ENCODE data around the gene SEPSECS.
"Not testable (repeated sequence)": the region's sequence is repeated elsewhere in the genome, so short reads cannot be mapped to it uniquely, and the experiment has no call there.

Gene SEPSECS

DNA sequence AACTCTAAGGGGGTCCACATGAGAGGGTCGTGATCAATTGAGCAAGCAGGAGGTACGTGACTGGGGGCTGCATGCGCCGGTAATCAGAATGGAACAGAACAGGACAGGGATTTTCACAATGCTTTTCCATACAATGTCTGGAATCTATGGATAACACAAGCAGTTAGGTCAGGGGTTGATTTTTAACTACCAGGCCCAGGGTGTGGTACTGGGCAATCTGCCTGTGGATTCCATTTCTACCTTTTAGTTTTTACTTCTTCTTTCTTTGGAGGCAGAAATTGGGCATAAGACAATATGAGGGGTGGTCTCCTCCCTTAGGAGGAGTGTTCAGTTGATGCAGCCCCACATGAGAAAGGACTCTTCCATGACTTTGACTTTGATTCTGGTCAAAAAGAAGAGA is 76.8 kb downstream of the SEPSECS start:
- DNase-seq (ENCODE audit: low spot score) = not testable (repeated sequence)

DNA sequence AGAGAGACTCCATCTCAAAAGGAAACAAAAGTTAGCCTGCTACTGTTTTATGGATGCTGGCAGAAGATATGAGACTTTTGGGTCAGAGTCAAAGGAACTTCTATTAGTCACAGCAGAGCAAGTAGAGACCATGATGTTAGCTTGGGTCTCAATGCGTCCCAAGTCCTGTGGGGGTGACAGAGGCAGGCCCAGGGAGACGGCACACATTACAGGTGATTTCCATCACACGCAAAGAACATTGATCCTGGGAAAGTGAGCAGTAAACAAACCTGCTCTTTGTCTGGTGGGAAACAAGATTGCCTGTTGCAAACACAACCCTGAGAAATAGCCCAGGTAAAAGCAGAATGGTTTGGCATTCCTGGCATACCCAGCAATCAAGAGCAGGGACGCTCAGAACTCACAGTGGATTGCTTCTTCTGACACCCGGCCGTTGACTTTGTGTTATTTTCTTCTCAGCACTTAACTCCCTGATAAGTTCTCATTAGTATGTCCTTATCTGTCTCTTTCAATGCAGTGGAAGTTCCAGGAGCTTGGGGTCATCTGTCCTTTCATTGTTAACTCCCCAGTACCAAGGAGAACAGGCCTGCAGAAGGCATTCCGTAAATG is 78.3 kb downstream of the SEPSECS start:
- DNase-seq (ENCODE audit: low spot score) = no peak

DNA sequence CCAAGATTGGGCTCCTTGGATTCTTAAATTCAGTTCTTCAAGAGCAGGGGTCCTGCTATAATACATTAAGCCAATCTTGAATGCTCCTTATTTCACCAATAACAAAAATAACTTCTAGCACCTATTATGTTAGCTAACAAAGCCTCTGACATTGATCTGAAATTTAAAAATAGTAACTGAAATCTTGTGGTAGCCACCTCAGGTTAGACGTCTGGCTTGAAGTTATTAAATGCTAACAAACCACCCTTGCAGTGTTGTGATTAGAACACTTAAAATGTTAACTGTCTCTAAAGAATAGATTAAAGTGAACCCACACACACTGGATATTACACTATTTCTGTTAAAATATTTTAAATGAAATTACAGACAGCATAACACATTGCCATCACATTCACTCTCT is 79.7 kb downstream of the SEPSECS start:
- no peak for DNase-seq (ENCODE audit: low spot score)

DNA sequence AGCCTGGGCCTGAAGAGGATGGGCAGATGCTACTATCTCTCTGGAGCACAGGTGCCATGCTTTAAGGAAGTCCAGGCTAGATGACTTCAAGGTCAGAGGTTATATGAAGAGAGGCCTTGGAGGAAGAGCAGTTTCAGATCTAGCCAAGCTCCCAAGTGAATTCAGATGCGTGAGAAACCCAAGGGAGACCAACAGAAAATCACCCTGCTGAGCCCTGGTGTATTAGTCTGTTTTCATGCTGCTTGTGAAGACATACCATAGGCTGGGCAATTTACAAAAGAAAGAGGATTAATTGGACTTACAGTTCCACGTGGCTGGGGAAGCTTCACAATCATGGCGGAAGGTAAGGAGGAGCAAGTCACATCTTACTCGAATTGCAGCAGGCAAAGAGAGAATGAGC is 81.7 kb downstream of the SEPSECS start:
- DNase-seq (ENCODE audit: low spot score) = no peak

DNA sequence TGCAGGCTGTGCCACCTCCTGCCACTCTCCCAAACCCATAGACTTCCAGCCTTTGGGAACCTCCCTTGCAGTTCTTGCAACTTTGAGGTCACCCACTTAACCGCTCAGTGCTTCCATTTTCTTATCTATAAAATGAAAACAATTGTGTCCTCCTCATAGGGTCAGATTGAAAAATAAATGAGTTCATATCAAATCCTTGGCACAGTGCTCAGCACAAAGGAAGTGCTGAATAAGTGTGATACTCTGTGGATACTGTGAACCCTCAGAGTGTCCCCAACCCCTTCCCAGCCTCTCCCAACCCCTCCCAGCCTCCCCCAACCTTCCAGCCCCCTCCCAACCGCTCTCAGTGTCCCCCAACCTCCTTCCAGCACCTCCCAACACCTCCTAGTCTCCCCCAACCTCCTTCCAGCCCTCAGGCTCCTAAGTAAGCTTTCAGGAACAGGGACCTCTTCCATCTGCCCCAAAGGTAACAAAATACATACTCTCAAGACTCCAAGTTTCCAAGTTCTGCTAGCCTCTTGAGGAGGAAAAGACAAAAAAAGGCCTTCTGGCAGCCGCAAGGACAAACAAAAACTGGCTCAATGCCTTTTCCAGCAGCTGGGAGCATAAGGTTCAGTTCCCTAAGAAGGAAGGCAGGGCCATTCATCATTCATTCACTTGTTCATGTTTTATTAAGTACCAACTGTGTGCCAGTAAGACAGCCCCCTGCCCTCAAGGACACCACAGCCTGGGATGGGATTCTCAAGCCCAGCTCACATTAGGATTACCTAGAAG is 83.4 kb downstream of the SEPSECS start:
- DNase-seq (ENCODE audit: low spot score) = no peak

DNA sequence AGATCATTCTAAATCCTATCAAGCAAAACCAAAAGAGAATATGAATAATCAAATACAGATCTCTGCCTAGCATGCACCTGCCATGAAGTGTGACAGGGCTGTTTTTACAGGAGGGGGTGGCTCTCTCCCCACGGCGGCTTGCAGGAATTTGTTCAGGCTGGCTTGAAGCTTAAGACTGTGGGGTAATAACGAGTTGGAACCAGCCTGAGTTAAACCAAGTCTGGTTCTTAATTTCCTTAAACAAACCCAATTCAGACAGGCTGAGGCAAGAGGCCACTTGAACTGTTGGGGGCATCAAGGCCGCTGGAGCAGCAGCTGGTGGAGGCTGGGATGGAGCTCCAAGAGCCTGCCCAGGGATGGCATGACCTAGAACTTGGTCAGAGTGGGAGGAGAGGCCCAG is 84.4 kb downstream of the SEPSECS start:
- DNase-seq (ENCODE audit: low spot score) = peak; percentile 36

DNA sequence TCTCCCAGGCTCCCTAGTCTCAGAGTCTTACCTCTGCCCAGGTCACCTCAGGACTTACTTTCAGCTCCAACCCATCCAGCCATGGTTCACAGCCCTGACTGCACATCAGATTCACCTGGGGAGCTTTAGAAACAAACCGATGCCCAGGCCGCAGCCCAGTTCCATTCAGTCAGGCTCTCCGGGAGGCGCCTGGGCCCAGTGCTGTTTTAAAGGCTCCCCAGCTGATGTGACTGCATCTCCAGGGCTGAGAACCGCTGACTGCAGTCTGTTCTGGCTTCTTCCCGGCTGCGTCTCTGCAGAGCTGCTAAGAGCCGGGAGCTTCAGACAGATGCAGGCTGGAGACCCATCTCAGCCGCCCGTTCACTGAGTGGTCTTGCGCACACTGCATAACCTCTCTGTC is 85.1 kb downstream of the SEPSECS start:
- no peak for DNase-seq (ENCODE audit: low spot score)

DNA sequence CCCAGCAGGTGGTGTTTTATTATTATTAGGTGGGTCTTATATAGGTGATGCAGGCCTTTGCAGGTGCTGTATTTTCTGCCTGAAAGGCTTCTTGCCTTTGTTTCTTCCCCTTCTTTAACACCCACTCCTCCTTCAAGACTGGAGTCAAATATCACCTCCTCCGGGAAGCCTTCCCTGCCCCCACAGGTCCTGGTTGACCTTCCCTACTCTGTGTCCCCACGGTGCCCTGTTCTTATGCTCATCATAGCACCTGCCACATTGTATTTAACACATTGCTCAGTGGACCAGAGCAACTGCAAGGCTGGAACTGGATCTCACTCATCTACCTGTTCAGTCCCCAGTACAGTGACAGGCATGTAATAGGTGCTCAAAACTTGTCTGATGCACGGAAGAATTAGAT is 89.7 kb downstream of the SEPSECS start:
- no peak for DNase-seq (ENCODE audit: low spot score)
